Kidney capillary endothelial cell (primary cell): ENCODE data around the gene RPE.

Experiments
- DNase-seq: peaks from one replicate; pipeline ENCODE4 v3.0.0-alpha.2; 2018; ENCODE audit warnings: low spot score

The RPE gene

GRCh38 chr2:210000464-210001324, 1.7 kb upstream of the RPE start:
- no peak for DNase-seq

- DNase-seq = no peak
Observed at GRCh38 chr2:210003359-210003758, 921 bp downstream of the RPE start.

- DNase-seq = no peak
Observed at GRCh38 chr2:210004881-210005280, 2.4 kb downstream of the RPE start.

- no peak for DNase-seq
Observed at GRCh38 chr2:210007895-210008294, 5.5 kb downstream of the RPE start.

GRCh38 chr2:210009126-210009525, 6.7 kb downstream of the RPE start:
- no peak for DNase-seq

GRCh38 chr2:210009896-210010295, 7.5 kb downstream of the RPE start:
- no peak for DNase-seq

- DNase-seq = no peak
Observed at GRCh38 chr2:210020138-210020537, 17.7 kb downstream of the RPE start.

GRCh38 chr2:210022824-210023223, 20.4 kb downstream of the RPE start:
- DNase-seq = no peak

GRCh38 chr2:210027608-210028007, 25.2 kb downstream of the RPE start:
- no peak for DNase-seq

GRCh38 chr2:210028178-210028577, 25.7 kb downstream of the RPE start:
- no peak for DNase-seq

GRCh38 chr2:210034087-210034683, 31.7 kb downstream of the RPE start:
- no peak for DNase-seq

GRCh38 chr2:210035679-210036078, 33.2 kb downstream of the RPE start:
- DNase-seq = no peak

GRCh38 chr2:210038078-210038477, 35.6 kb downstream of the RPE start:
- no peak for DNase-seq

GRCh38 chr2:210046851-210047500, 44.5 kb downstream of the RPE start:
- DNase-seq = no peak

GRCh38 chr2:210049831-210050230, 47.4 kb downstream of the RPE start:
- no peak for DNase-seq

- no peak for DNase-seq
Observed at GRCh38 chr2:210050885-210051284, 48.4 kb downstream of the RPE start.

GRCh38 chr2:210054696-210055095, 52.3 kb downstream of the RPE start:
- no peak for DNase-seq

GRCh38 chr2:210055825-210056224, 53.4 kb downstream of the RPE start:
- DNase-seq = no peak

GRCh38 chr2:210063306-210063705, 60.9 kb downstream of the RPE start:
- DNase-seq = no peak
